Activated gamma-delta T cell treated with Interleukin-2 at 50 U/mL for 16 hours (primary cell): ENCODE measurements around the gene NANOS1.
"Not testable (repeated sequence)": the region's sequence is repeated elsewhere in the genome, so short reads cannot be mapped to it uniquely, and the experiment has no call there.

Source experiments
- DNase-seq: peaks from one replicate; pipeline ENCODE4 v3.0.0-alpha.2; 2020

NANOS1 gene

GRCh38 chr10:119022846-119023552 lies 6.5 kb upstream of the NANOS1 start:
- no peak for DNase-seq

GRCh38 chr10:119023553-119023868 lies 6.0 kb upstream of the NANOS1 start:
- DNase-seq = no peak

GRCh38 chr10:119024882-119025281 lies 4.6 kb upstream of the NANOS1 start:
- no peak for DNase-seq

- DNase-seq = no peak
Measured at GRCh38 chr10:119025336-119025735, 4.2 kb upstream of the NANOS1 start.

- DNase-seq = no peak
Measured at GRCh38 chr10:119025776-119026175, 3.7 kb upstream of the NANOS1 start.

- DNase-seq = no peak
Measured at GRCh38 chr10:119026301-119027110, 3.0 kb upstream of the NANOS1 start.

- DNase-seq = not testable (repeated sequence)
Measured at GRCh38 chr10:119028445-119028899, 1.0 kb upstream of the NANOS1 start.

DNA sequence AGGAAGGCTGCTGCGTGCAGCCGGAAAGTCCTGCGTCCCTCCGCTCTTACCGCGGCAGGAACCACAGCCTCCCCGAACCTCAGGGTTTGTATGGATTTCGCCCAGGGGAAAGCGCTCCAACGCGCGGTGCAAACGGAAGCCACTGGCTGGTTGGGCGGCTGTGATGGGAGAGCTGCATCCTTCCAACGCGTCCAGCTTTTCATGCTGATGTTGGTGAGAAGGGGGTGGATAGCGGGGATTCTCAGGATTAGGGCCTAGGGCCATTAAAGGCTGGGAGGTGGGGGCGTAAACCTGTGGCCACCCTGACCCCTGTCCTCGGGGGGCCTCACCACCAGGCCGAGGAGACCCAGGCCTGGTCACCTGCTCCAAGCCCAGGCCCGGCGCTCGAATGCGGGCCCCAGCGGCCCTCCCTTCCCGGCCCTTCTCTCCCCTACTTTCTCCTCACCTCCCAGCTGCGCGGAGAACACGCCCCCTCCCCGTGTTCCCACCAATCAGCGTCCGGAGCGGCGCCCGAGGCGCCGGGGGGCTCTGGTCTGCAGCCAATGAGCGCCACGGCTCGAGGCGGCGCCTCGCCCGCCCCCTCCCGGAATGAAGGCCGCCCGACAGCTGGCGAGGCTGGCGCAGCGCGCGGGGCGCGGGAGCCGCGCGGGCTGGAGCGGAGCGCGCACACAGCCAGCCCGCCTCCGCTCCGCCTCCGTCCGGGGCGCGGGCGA lies 458 bp upstream of the NANOS1 start:
- DNase-seq = peak; percentile 76

- DNase-seq = peak; percentile 30
Measured at GRCh38 chr10:119030421-119031250, 1.1 kb downstream of the NANOS1 start.

DNA sequence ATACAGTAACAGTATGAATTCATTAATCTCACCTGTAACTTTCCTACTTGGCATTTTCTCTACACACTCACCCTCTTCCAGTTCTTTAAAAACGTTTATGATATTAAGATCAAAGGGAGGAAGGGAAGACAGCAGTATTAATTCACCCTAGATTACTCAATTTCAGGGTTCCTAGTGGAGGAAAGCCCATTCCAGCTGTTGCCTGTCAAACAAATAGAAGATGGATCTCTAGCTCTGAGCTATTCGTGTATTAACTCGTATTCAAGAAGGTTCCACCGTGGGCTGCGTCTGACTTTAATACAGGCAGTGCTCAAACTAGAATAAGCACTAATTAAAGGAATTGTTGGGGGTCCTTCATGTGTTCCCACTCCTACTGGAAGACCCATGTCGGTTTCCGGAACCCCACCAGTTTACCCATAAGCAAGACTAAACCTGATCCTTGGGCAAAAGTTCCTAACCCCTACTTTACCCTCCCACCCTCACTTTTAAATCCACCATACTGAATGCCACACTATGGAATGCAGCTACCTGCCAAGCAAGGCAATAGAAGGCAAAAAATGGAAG lies 2.1 kb downstream of the NANOS1 start:
- no peak for DNase-seq

DNA sequence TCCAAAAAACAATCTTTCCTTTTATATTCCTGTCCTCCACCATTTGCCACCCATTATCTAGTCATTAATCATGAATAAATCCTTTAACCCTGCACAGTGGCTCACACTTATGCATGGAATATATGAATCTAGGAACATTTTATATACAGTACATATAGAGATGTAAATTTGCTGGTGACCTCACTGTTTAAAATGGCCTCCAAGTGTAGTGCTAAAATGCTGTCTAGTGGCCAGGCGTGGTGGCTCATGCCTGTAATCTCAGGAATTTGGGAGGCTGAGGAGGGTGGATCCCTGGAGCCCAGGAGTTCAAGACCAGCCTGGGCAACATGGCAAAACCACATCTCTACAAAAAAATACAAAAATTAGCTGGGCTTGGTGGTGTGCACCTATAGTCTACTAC lies 9.6 kb downstream of the NANOS1 start:
- DNase-seq = no peak

- no peak for DNase-seq
Measured at GRCh38 chr10:119041326-119041725, 11.8 kb downstream of the NANOS1 start.

GRCh38 chr10:119042169-119042568 lies 12.7 kb downstream of the NANOS1 start:
- DNase-seq = no peak

GRCh38 chr10:119045561-119045960 lies 16.0 kb downstream of the NANOS1 start:
- no peak for DNase-seq

GRCh38 chr10:119049361-119049760 lies 19.8 kb downstream of the NANOS1 start:
- DNase-seq = no peak

DNA sequence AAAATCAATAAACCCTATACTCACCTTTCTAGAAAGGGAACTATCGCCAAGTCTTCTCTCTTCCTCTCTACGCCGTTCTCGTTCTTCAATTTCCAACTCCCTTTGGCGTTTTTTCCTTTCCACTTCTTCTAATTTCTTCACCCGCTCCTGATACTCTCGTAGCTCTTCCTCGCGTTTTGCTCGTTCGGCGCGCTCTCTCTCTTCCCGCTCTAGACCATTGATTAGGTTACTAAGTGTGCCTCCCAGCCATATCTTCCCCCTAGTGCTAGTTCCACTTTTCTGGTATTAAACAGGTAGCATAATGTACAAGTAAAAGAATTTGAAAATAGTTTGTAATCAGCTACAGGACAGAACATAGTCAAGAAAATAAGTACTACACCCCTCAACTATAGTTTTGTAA lies 20.3 kb downstream of the NANOS1 start:
- no peak for DNase-seq

GRCh38 chr10:119051775-119052174 lies 22.3 kb downstream of the NANOS1 start:
- DNase-seq = no peak

- DNase-seq = no peak
Measured at GRCh38 chr10:119055472-119055871, 26.0 kb downstream of the NANOS1 start.

DNA sequence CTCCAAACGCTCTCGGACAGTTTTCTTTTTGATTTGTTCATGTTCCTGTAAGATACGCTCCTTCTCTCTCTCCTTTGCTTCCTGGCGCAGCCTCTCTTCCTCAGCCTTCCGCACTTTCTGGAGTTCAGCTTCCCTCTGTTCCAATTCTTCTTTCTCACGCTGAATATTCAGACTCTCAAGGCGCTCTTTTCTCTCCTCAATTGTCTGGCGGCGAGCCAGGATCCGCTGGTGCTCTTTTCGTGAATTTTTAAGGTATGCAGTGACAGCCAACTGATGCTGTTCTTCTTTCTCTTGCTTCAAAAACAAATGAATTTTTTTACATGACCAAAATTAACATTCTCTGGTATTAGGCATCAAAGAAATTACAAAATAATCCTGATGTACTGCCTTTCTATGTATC lies 28.5 kb downstream of the NANOS1 start:
- no peak for DNase-seq

DNA sequence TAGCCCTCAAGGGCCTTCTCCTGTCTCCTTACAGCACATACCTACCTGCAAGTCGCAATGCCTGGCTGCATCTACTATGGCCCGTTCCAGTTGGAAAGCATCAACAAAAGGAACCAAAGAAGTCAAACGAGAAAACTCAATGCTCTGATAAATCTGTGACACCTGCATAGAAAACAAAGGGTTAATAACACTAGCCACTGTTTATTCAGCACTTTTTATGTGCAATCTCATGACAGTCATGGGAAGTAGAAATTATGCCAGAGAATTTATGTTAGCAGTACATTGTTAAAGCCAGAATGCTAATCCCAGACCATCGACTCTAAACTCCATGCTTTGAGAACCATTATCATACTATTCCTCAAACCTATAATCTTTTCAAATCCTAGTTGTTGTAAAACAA lies 30.0 kb downstream of the NANOS1 start:
- DNase-seq = no peak

DNA sequence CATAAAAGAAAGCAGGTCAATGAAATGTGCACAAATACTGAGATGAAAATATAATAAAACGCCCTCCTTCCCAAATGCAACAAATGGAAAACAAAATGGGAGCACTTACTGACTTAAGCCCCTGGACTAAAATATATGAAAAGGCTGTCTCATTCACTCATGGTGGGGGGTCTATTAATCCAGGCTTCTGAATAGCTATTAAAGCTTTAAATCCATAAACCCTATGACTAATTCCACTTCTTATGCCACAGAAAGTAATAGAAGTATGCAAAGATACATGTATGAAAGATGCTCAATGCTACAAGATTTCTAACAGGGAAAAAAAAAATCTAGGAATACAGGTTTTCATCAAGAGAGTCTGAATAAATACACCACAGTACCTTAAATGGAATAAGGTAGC lies 30.6 kb downstream of the NANOS1 start:
- DNase-seq = no peak

DNA sequence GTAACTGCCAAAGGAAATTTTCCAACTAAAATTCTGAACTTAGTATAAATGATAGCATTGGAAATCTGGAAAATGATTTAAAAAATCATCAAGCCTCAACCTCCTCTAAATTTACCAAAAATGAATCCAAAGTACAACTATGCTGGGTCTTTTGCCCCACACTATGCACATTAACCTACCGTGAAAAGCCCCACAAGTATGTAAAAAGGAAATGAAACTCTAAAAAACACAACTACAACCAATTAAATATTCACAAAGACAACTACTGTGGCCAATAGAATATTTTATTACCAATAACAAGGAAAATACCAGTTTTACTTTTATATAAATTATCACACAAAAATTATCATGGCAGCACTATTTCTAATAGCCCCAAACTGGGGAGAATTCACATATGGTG lies 31.8 kb downstream of the NANOS1 start:
- DNase-seq = no peak

DNA sequence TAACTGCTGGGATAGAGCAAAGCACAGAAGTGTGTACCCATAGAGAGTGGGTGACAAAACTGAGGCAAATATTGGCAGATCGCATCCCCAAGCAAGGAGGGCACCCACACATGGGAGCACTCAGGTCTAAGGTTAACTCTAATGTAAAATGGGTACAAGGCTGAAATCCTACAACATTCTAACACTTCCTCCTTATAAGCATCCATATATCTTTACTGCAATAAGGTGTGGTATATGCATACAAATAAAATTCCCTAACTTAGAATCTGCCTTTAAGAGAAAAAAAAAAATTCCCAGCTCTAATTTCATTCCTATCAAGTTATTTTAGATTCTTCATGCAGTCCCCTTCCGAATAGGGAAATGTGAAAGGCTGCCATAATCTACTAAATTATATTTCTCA lies 32.4 kb downstream of the NANOS1 start:
- DNase-seq = no peak
